Measurements from ENCODE around the gene TREM1.

The TREM1 gene

GRCh38 chr6:41278699-41279405, 7.6 kb downstream of the TREM1 start:
- H3K36me3 Mint-ChIP-seq (ENCODE audit: low read depth): no peaks in the 10 kb centered on the region
- no peak overlapping the region for H3K27ac Mint-ChIP-seq
- H3K4me3 Mint-ChIP-seq: no peak overlapping the region
- no peaks in the 10 kb centered on the region for H3K27me3 Mint-ChIP-seq
- H3K9me3 Mint-ChIP-seq: no peaks in the 10 kb centered on the region
- peaks cover 12% of the 10 kb centered on the region for H3K4me1 Mint-ChIP-seq (ENCODE audit: low read depth)

DNA sequence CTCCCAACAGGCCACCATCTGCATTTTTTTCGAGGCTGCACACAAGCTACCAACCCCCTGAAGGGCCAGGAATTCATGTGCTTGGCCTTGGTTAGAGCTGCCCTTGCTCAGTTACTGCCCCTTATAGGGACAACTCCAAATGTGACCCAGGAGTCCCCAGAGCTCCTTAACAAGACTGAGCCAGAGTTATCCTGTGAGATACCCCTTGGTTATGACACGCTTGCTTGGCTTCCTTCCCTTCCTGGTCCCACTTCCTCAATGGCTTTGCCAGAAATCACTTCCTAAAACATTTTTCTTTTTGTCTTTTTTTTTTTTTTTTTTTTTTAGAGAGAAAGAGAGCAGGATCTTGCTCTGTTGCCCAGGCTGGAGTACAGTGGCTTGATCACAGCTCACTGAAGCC, 8.9 kb downstream of the TREM1 start:
- Mint-ChIP-seq H3K4me1 (ENCODE audit: low read depth) (peaks cover 10% of the 10 kb centered on the region), H3K9me3 (no peaks in the 10 kb centered on the region), H3K27ac (no peak overlapping the region), H3K36me3 (ENCODE audit: low read depth) (no peaks in the 10 kb centered on the region), H3K4me3 (no peak overlapping the region), H3K27me3 (no peaks in the 10 kb centered on the region)

GRCh38 chr6:41275489-41275888, 11.0 kb downstream of the TREM1 start:
- Mint-ChIP-seq H3K9me3 (no peaks in the 10 kb centered on the region), H3K36me3 (ENCODE audit: low read depth) (no peaks in the 10 kb centered on the region), H3K27me3 (no peaks in the 10 kb centered on the region), H3K27ac (no peak overlapping the region), H3K4me1 (ENCODE audit: low read depth) (peaks cover 16% of the 10 kb centered on the region), H3K4me3 (no peak overlapping the region)

- Mint-ChIP-seq H3K4me3 (no peak overlapping the region), H3K27me3 (no peaks in the 10 kb centered on the region), H3K27ac (no peak overlapping the region), H3K4me1 (ENCODE audit: low read depth) (peaks cover 14% of the 10 kb centered on the region), H3K36me3 (ENCODE audit: low read depth) (no peaks in the 10 kb centered on the region), H3K9me3 (no peaks in the 10 kb centered on the region)
Observed at GRCh38 chr6:41274256-41274655, 12.2 kb downstream of the TREM1 start.

- Mint-ChIP-seq H3K36me3 (ENCODE audit: low read depth) (no peaks in the 10 kb centered on the region), H3K27ac (no peak overlapping the region), H3K27me3 (no peaks in the 10 kb centered on the region), H3K9me3 (no peaks in the 10 kb centered on the region), H3K4me3 (no peak overlapping the region), H3K4me1 (ENCODE audit: low read depth) (peaks cover 9% of the 10 kb centered on the region)
Observed at GRCh38 chr6:41273714-41274113, 12.8 kb downstream of the TREM1 start.

DNA sequence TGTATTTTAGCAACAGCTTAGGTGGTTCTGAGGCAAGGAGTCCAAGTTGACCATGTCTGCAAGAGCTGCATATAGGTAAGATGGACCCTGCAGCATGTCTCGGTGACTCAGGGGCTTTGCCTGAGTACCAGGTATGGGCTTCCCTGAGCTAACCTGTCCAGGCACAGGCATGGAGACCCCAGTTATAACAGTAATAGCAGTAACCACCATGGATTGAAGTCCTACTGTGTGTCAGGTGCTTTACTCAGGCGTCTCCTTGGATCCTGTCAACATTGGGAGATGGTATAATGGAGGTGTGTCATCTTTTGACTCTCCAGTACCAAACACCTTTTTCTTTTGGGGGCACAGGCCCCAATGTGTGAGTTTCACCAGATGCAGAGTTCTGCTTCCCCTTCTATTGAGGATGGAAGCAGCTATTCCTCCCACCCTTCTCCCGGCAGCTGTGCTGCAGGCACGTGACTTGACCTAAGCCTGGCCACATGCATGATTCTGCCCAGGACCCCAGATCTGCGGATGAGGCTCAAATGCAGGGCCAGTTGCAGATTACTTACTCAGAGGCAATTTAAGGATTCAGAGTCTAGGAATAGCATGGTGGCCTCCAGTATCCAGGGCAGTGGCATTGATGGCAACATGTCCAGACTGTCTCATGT, 13.8 kb downstream of the TREM1 start:
- no peak overlapping the region for H3K27ac Mint-ChIP-seq
- H3K36me3 Mint-ChIP-seq (ENCODE audit: low read depth): no peaks in the 10 kb centered on the region
- H3K27me3 Mint-ChIP-seq: no peaks in the 10 kb centered on the region
- no peak overlapping the region for H3K4me3 Mint-ChIP-seq
- no peaks in the 10 kb centered on the region for H3K9me3 Mint-ChIP-seq
- H3K4me1 Mint-ChIP-seq (ENCODE audit: low read depth): peaks cover 6% of the 10 kb centered on the region

- H3K36me3 Mint-ChIP-seq (ENCODE audit: low read depth): no peaks in the 10 kb centered on the region
Observed at GRCh38 chr6:41271901-41272395, 14.5 kb downstream of the TREM1 start.

DNA sequence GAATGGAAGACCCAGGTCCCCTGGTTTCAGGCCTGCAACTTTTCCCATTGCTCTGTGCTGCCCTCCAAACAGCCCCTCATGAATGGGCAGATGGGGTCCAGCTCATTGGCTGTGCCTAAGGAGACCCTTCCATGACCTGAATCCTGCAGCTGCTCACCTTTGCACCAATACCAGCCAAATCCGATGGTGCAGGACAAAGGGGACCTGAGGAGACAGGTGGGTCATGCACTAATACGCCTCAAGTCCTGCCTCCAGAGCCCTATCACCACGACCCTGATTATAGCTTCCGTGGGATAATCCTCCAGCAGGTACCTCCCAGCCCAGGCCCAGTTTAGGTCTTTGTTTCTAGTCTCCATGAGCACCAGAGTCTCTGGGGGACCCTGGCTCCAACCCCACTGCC, 16.8 kb downstream of the TREM1 start:
- Mint-ChIP-seq H3K4me3 (no peak overlapping the region), H3K36me3 (ENCODE audit: low read depth) (no peaks in the 10 kb centered on the region), H3K9me3 (no peaks in the 10 kb centered on the region), H3K27ac (no peak overlapping the region), H3K4me1 (ENCODE audit: low read depth) (peaks cover 6% of the 10 kb centered on the region), H3K27me3 (no peaks in the 10 kb centered on the region)

More at GRCh38 chr6:41271901-41272395, 14.5 kb downstream of the TREM1 start:
- H3K4me3 Mint-ChIP-seq: no peak overlapping the region
- no peaks in the 10 kb centered on the region for H3K9me3 Mint-ChIP-seq
- H3K4me1 Mint-ChIP-seq (ENCODE audit: low read depth): peaks cover 6% of the 10 kb centered on the region
- H3K27ac Mint-ChIP-seq: no peak overlapping the region
- H3K27me3 Mint-ChIP-seq: no peaks in the 10 kb centered on the region

DNA sequence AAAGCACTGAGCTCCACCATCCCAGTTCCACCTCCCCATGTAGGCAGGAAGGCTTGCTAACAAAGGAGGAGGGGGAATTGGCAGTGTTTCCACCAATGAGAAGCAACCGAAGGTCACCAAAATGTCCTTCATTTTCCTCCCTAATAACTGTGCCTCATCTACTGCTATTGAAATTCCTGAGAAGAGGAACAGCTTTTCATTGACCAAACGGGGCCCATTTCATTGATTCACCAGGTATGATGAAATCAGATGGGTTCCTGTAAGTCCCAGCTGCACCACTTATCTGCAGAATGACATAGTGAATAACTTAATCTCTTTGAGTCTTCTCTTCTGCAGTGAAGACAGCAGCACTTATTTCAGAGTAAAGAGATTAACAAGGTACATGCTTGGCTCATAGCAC, 17.3 kb downstream of the TREM1 start:
- H3K4me3 Mint-ChIP-seq: no peak overlapping the region
- no peak overlapping the region for H3K27ac Mint-ChIP-seq
- no peaks in the 10 kb centered on the region for H3K36me3 Mint-ChIP-seq (ENCODE audit: low read depth)
- H3K27me3 Mint-ChIP-seq: no peaks in the 10 kb centered on the region
- H3K9me3 Mint-ChIP-seq: no peaks in the 10 kb centered on the region
- peaks cover 6% of the 10 kb centered on the region for H3K4me1 Mint-ChIP-seq (ENCODE audit: low read depth)

DNA sequence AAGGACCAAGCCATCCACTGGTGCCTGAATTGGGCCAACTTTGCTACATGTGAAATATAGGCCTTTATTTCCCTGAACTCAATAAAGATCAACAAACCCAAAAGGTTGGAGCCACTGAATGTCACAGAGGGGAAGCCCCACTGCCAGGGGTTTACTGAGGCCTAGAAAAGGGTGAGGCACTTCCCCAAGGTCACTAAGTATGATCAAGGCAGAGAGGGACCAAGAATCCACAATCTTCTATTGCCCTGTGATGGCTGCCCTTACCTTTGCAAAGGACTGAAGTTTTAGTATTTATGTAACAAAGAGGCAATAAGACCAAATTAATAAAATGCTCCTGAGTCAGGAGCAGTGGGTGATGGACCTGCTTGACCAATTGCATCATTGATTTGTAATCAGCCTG, 18.0 kb downstream of the TREM1 start:
- Mint-ChIP-seq H3K4me3 (no peak overlapping the region), H3K36me3 (ENCODE audit: low read depth) (no peaks in the 10 kb centered on the region), H3K9me3 (peaks cover 3% of the 10 kb centered on the region), H3K27ac (no peak overlapping the region), H3K27me3 (no peaks in the 10 kb centered on the region), H3K4me1 (ENCODE audit: low read depth) (peaks cover 6% of the 10 kb centered on the region)

DNA sequence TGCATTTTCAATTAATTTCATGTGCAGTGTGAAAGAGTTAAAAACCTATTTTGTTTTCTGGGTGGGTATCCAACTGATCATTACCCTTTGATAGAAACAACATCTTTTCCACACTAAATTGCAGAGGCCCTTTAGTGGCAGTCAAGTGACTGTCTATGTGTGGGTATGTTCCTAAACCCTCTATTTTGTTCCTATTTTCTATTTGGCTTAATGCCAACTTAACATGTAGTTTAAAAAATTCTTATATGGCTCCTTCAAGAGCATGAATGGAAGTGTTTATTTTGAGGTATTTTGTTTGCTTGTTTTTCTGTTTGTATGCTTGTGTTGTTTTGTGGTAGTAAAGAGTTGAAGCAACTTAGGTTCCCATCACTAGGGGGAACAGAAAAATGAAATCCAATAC, 19.9 kb downstream of the TREM1 start:
- Mint-ChIP-seq H3K4me3 (no peak overlapping the region), H3K36me3 (ENCODE audit: low read depth) (peaks cover 5% of the 10 kb centered on the region), H3K27ac (no peak overlapping the region), H3K9me3 (peaks cover 15% of the 10 kb centered on the region), H3K27me3 (no peaks in the 10 kb centered on the region), H3K4me1 (ENCODE audit: low read depth) (no peaks in the 10 kb centered on the region)

GRCh38 chr6:41263267-41263666, 23.2 kb downstream of the TREM1 start:
- no peak overlapping the region for H3K4me3 Mint-ChIP-seq
- no peak overlapping the region for H3K27ac Mint-ChIP-seq
- H3K9me3 Mint-ChIP-seq: peaks cover 27% of the 10 kb centered on the region
- H3K27me3 Mint-ChIP-seq: no peaks in the 10 kb centered on the region
- H3K4me1 Mint-ChIP-seq (ENCODE audit: low read depth): no peaks in the 10 kb centered on the region
- peaks cover 5% of the 10 kb centered on the region for H3K36me3 Mint-ChIP-seq (ENCODE audit: low read depth)

GRCh38 chr6:41262401-41262800, 24.1 kb downstream of the TREM1 start:
- Mint-ChIP-seq H3K27ac (no peak overlapping the region), H3K4me3 (no peak overlapping the region), H3K27me3 (no peaks in the 10 kb centered on the region), H3K9me3 (peaks cover 27% of the 10 kb centered on the region), H3K4me1 (ENCODE audit: low read depth) (no peaks in the 10 kb centered on the region), H3K36me3 (ENCODE audit: low read depth) (peaks cover 5% of the 10 kb centered on the region)

DNA sequence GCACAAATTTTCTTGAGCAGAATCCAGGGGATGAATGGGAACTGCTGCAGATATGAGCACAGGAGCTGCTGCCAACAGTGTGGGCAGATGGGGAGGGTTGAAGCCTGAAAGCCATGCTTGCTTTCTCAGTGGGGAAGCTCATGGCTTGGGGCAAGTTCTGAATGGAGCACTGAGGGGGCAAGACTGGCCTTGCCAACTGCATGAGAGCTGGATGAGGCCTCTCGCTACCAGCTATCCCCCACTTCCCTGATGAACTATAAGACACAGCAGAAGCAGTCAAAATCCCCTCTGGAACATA, 28.3 kb downstream of the TREM1 start:
- Mint-ChIP-seq H3K9me3 (peaks cover 21% of the 10 kb centered on the region), H3K27me3 (no peaks in the 10 kb centered on the region), H3K27ac (no peak overlapping the region), H3K4me1 (ENCODE audit: low read depth) (peaks cover 5% of the 10 kb centered on the region), H3K4me3 (no peak overlapping the region), H3K36me3 (ENCODE audit: low read depth) (peaks cover 5% of the 10 kb centered on the region)

DNA sequence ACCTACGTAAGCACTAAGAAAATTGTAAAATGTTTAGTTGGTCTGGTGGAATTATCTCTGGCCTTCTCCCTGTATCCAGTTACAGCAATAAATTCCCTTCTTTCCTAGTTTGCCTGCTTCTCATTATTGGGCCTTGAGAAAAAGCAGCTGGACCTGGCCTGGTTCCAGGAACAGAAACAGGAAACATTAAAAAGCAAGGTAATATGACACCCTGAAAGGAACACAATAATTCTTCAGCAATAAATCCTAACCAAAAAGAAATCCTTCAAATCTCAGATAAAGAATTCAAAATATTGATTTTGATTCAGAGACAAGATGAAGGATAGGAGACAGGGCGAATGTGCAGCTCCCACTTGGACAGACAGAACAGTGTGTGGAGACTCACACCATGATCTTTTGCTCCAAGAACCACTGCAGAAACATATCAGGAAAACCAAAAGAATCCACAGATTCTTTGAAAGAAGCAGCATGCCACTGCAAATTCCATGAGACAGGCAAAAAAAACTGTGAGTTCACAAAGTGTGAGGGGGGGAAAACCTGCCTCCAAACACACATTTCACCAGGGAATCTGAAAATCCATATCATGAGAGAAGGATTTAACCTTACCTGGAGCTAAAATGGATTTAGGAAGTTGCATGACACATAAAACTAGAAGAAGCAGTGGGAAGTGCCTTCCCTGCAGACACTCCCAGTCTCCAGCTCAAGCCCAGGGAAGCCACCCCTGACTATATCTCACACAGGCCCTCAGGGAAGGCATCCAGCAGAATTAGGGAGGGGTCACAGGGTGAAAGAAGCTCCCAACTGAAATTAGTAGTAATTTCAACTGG, 28.9 kb downstream of the TREM1 start:
- no peak overlapping the region for H3K27ac Mint-ChIP-seq

More for the DNA sequence above, 28.9 kb downstream of the TREM1 start:
- Mint-ChIP-seq H3K4me1 (ENCODE audit: low read depth) (peaks cover 5% of the 10 kb centered on the region), H3K4me3 (no peak overlapping the region), H3K27me3 (peaks cover under 1% of the 10 kb centered on the region), H3K9me3 (peaks cover 20% of the 10 kb centered on the region), H3K36me3 (ENCODE audit: low read depth) (peaks cover 5% of the 10 kb centered on the region)
